Fibroblast of mammary gland (primary cell): ENCODE measurements around the gene NLGN4Y.

Source experiments
- DNase-seq: peaks from one replicate; pipeline ENCODE4 v3.0.0-alpha.2; 2010; ENCODE audit warnings: low read depth
- H3K4me3 ChIP-seq: 2 replicates; pipeline ENCODE4 v1.5.1; 2011; ENCODE audit warnings: low read depth, mild to moderate bottlenecking, low read length, moderate library complexity; ENCODE audit not compliant: control insufficient read depth
- TF ChIP-seq, protein P1 (sequence below): conservative IDR thresholded peaks from 2 replicates; pipeline ENCODE4 v1.5.1; 2011; ENCODE audit warnings: low read depth, low read length, inconsistent platforms; ENCODE audit not compliant: control insufficient read depth, insufficient read depth

Gene NLGN4Y

DNA sequence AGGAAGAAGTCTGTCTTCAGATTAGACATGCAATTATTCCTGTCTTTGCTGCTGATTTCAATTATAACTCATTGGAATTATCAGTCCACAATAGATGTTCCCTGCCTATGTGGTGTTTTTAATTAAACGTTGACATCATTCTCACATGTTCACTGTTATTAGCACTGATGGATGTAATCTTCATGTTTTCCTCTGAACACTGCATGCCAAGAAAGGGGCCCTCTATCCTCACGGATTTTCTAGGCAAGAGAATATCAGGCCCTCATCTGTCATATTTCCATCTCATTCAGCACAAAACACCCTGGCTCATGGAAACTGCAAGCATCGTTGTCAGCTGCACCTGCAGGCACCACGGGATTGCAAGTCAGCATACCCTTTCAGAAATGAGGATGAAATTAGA, 224.0 kb downstream of the NLGN4Y start:
- no peak for DNase-seq
- TF ChIP-seq, protein P1, sequence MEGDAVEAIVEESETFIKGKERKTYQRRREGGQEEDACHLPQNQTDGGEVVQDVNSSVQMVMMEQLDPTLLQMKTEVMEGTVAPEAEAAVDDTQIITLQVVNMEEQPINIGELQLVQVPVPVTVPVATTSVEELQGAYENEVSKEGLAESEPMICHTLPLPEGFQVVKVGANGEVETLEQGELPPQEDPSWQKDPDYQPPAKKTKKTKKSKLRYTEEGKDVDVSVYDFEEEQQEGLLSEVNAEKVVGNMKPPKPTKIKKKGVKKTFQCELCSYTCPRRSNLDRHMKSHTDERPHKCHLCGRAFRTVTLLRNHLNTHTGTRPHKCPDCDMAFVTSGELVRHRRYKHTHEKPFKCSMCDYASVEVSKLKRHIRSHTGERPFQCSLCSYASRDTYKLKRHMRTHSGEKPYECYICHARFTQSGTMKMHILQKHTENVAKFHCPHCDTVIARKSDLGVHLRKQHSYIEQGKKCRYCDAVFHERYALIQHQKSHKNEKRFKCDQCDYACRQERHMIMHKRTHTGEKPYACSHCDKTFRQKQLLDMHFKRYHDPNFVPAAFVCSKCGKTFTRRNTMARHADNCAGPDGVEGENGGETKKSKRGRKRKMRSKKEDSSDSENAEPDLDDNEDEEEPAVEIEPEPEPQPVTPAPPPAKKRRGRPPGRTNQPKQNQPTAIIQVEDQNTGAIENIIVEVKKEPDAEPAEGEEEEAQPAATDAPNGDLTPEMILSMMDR = no peak

DNA sequence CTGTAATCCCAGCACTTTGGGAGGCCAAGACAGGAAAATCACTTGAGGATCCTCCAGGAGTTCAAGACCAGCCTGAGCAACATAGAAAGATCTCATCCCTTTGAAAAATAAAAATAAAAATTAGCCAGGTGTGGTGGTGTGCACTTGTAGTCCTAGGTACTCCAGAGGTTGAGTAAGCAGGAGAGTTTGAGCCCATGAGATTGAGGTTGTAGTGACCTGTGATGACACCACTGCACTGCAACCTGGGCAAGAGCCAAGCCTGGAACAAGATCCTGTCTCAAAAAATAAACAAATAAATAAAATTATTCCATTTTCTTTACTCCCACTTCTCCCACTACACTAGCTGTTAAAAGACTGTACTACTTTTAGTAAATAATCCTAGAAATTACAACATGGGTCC, 231.2 kb downstream of the NLGN4Y start:
- no peak for DNase-seq
- no peak overlapping the region for H3K4me3 ChIP-seq
- TF ChIP-seq, protein P1 = no peak

More for the DNA sequence above, 224.0 kb downstream of the NLGN4Y start:
- no peak overlapping the region for H3K4me3 ChIP-seq

DNA sequence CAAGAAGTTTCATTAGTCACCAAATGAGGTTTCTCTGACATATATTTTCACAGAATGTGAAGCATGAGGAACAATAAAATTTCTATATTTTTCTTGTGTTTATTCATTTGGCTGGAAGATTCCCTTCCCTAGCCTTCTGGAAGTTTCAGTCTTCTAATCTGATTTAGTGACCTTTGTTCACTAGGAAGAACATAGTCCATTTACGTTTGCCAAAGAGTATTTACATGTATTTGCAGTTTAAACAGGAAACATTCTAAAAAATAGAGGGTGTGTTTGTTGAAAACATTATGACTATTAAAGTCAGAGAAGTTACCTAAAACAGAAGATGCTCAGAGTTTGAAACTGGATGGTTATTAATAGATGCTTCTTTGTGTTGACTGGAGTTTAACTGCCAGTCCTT, 238.6 kb downstream of the NLGN4Y start:
- DNase-seq = no peak
- TF ChIP-seq, protein P1 = no peak
- H3K4me3 ChIP-seq = no peak overlapping the region

DNA sequence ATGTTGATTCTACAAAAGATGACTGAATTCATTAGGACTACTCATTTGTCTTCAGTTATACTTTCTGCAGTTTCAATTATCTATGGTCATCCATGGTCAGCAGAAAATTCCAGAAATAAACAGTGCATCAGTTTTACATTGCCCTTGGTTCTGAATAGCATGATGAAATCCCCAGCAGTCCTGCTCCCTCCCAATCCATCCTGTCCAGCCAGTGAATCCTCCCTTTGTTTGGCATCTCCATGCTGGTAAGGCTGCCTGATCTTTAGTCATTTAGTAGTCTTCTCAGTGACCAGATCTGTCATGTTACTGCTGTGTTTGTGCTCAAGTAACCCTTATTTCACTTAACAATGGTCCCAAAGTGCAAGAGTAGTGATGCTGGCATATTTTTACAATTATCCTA, 239.3 kb downstream of the NLGN4Y start:
- no peak overlapping the region for H3K4me3 ChIP-seq
- no peak for DNase-seq

DNA sequence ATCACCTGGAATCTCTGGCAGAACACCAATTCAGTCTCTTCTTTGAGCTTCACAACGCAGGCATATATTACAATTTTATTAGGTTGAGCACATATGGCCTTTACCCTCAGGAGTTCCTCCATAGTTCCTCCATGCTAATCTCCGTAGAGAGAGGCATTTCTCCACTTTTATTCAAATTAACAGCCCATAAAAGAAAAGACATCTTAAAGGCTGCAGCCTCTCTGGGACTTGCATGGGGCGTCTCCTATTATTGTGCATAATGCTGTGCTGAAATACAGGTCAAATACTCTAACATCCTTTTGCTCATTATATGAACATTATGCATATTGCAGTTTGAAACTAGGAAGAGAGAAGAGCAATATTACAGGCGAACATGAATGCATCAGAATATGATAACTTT, 253.9 kb downstream of the NLGN4Y start:
- DNase-seq = no peak
- no peak overlapping the region for H3K4me3 ChIP-seq
- TF ChIP-seq, protein P1 = no peak

More for the DNA sequence above, 239.3 kb downstream of the NLGN4Y start:
- TF ChIP-seq, protein P1 = no peak

DNA sequence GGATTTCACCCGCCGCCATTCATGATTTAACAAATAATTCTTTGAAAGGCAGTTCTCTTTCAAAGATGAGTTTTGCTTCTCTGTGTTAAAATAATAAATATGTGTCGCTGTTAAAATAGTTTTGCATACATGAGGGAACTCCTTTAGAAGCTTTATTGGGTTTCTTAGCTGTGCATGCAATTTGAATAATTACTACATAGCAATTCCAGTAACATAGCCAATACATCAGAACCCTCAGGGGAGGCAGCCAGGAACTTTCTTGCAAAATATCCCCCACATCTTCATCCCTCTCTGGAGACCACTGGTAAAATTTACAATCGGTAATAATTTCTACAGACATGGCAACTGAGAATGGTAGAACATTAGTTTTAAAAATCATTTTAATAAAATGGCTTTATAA, 268.8 kb downstream of the NLGN4Y start:
- TF ChIP-seq, protein P1 = no peak
- no peak for DNase-seq
- no peak overlapping the region for H3K4me3 ChIP-seq

DNA sequence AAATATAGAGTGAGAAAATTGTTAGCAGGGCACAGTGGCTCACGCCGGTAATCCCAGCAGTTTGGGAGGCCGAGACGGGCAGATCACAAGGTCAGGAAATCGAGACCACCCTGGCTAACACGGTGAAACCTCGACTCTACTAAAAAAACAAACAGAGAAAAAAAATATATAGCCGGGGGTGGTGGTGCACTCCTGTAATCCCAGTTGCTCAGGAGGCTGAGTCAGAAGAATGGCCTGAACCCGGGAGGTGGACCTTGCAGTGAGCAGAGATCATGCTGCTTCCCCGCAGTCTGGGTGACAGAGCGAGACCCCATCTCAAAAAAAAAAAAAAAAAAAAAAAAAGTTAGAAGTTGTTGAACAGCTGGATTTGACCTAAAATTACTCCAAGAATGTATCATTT, 269.3 kb downstream of the NLGN4Y start:
- H3K4me3 ChIP-seq = no peak overlapping the region
- DNase-seq = no peak
- TF ChIP-seq, protein P1 = no peak
